Measurements from ENCODE around the gene SLC27A1.

The SLC27A1 gene

GRCh38 chr19:17470068-17470841 is at the start of gene SLC27A1:
Gene SLC27A1 (plus strand): TSS chr19:17470524. CDS start chr19:17470541, 17 bp downstream.
- Histone ChIP-seq H3K36me3 (ENCODE audit: control insufficient read depth in 2 of 2, insufficient read depth in 2 of 2, low read length in 2 of 2) (peaks cover 0 to 4% of the 10 kb centered on the region in 2 donors), H3K4me1 (ENCODE audit: control insufficient read depth, insufficient read depth, low read length) (peaks cover 34% of the 10 kb centered on the region)

GRCh38 chr19:17421942-17422341 is 48.4 kb upstream of the SLC27A1 start:
- Histone ChIP-seq H3K27me3 (ENCODE audit: control insufficient read depth in 1 of 2, insufficient read depth in 2 of 2, low read length in 2 of 2) (no peaks in the 10 kb centered on the region), H3K4me1 (ENCODE audit: control insufficient read depth, insufficient read depth, low read length) (peaks cover 10% of the 10 kb centered on the region), H3K9me3 (ENCODE audit: control insufficient read depth in 2 of 2, low read length in 2 of 2) (no peaks in the 10 kb centered on the region), H3K27ac (ENCODE audit: low read length) (no peak overlapping the region), H3K9ac (ENCODE audit: low read length in 2 of 2) (no peak overlapping the region), H3K4me3 (ENCODE audit: low read length in 2 of 2) (no peak overlapping the region), H3K36me3 (ENCODE audit: control insufficient read depth in 2 of 2, insufficient read depth in 2 of 2, low read length in 2 of 2) (peaks cover 0 to 5% of the 10 kb centered on the region in 2 donors)

More at GRCh38 chr19:17470068-17470841, at the start of gene SLC27A1:
- Histone ChIP-seq H3K4me3 (ENCODE audit: low read length in 2 of 2) (peak within 1 kb of the TSS; percentile 75 to 85), H3K9me3 (ENCODE audit: control insufficient read depth in 2 of 2, low read length in 2 of 2) (no peaks in the 10 kb centered on the region), H3K9ac (ENCODE audit: low read length in 2 of 2) (peak within 1 kb of the TSS; percentile 66 to 70), H3K27ac (ENCODE audit: low read length) (peak within 1 kb of the TSS; percentile 83), H3K27me3 (ENCODE audit: control insufficient read depth in 1 of 2, insufficient read depth in 2 of 2, low read length in 2 of 2) (no peaks in the 10 kb centered on the region)

GRCh38 chr19:17423429-17424208 is 46.7 kb upstream of the SLC27A1 start:
- Histone ChIP-seq H3K4me3 (ENCODE audit: low read length in 2 of 2) (no peak overlapping the region), H3K9me3 (ENCODE audit: control insufficient read depth in 2 of 2, low read length in 2 of 2) (no peaks in the 10 kb centered on the region), H3K36me3 (ENCODE audit: control insufficient read depth in 2 of 2, insufficient read depth in 2 of 2, low read length in 2 of 2) (peaks cover 0 to 5% of the 10 kb centered on the region in 2 donors), H3K27me3 (ENCODE audit: control insufficient read depth in 1 of 2, insufficient read depth in 2 of 2, low read length in 2 of 2) (no peaks in the 10 kb centered on the region), H3K9ac (ENCODE audit: low read length in 2 of 2) (no peak overlapping the region), H3K27ac (ENCODE audit: low read length) (no peak overlapping the region), H3K4me1 (ENCODE audit: control insufficient read depth, insufficient read depth, low read length) (peaks cover 10% of the 10 kb centered on the region)

- H3K4me3 ChIP-seq (ENCODE audit: low read length in 2 of 2) = no peak overlapping the region
- H3K27me3 ChIP-seq (ENCODE audit: control insufficient read depth in 1 of 2, insufficient read depth in 2 of 2, low read length in 2 of 2) = no peaks in the 10 kb centered on the region
- no peak overlapping the region for H3K9ac ChIP-seq (ENCODE audit: low read length in 2 of 2)
- H3K27ac ChIP-seq (ENCODE audit: low read length) = no peak overlapping the region
- H3K9me3 ChIP-seq (ENCODE audit: control insufficient read depth in 2 of 2, low read length in 2 of 2) = no peaks in the 10 kb centered on the region
- peaks cover 0 to 5% of the 10 kb centered on the region in 2 donors for H3K36me3 ChIP-seq (ENCODE audit: control insufficient read depth in 2 of 2, insufficient read depth in 2 of 2, low read length in 2 of 2)
- peaks cover 8% of the 10 kb centered on the region for H3K4me1 ChIP-seq (ENCODE audit: control insufficient read depth, insufficient read depth, low read length)
These were observed 45.5 kb upstream of the SLC27A1 start for GRCh38 chr19:17424743-17425365.

GRCh38 chr19:17429641-17430113 is 40.6 kb upstream of the SLC27A1 start:
- Histone ChIP-seq H3K36me3 (ENCODE audit: control insufficient read depth in 2 of 2, insufficient read depth in 2 of 2, low read length in 2 of 2) (no peaks in the 10 kb centered on the region), H3K9ac (ENCODE audit: low read length in 2 of 2) (no peak overlapping the region), H3K4me1 (ENCODE audit: control insufficient read depth, insufficient read depth, low read length) (no peaks in the 10 kb centered on the region), H3K27ac (ENCODE audit: low read length) (no peak overlapping the region), H3K9me3 (ENCODE audit: control insufficient read depth in 2 of 2, low read length in 2 of 2) (no peaks in the 10 kb centered on the region), H3K27me3 (ENCODE audit: control insufficient read depth in 1 of 2, insufficient read depth in 2 of 2, low read length in 2 of 2) (no peaks in the 10 kb centered on the region), H3K4me3 (ENCODE audit: low read length in 2 of 2) (no peak overlapping the region)

- H3K4me3 ChIP-seq (ENCODE audit: low read length in 2 of 2) = no peak overlapping the region
- no peaks in the 10 kb centered on the region for H3K27me3 ChIP-seq (ENCODE audit: control insufficient read depth in 1 of 2, insufficient read depth in 2 of 2, low read length in 2 of 2)
- H3K4me1 ChIP-seq (ENCODE audit: control insufficient read depth, insufficient read depth, low read length) = no peaks in the 10 kb centered on the region
- no peak overlapping the region for H3K27ac ChIP-seq (ENCODE audit: low read length)
- H3K9me3 ChIP-seq (ENCODE audit: control insufficient read depth in 2 of 2, low read length in 2 of 2) = no peaks in the 10 kb centered on the region
- peaks cover 0 to 3% of the 10 kb centered on the region in 2 donors for H3K36me3 ChIP-seq (ENCODE audit: control insufficient read depth in 2 of 2, insufficient read depth in 2 of 2, low read length in 2 of 2)
- no peak overlapping the region for H3K9ac ChIP-seq (ENCODE audit: low read length in 2 of 2)
These were observed 38.9 kb upstream of the SLC27A1 start for GRCh38 chr19:17431417-17431816.

GRCh38 chr19:17435218-17435617 is 35.1 kb upstream of the SLC27A1 start:
- no peaks in the 10 kb centered on the region for H3K27me3 ChIP-seq (ENCODE audit: control insufficient read depth in 1 of 2, insufficient read depth in 2 of 2, low read length in 2 of 2)
- H3K9ac ChIP-seq (ENCODE audit: low read length in 2 of 2) = no peak overlapping the region
- H3K4me1 ChIP-seq (ENCODE audit: control insufficient read depth, insufficient read depth, low read length) = no peaks in the 10 kb centered on the region
- no peak overlapping the region for H3K4me3 ChIP-seq (ENCODE audit: low read length in 2 of 2)
- no peaks in the 10 kb centered on the region for H3K9me3 ChIP-seq (ENCODE audit: control insufficient read depth in 2 of 2, low read length in 2 of 2)
- H3K27ac ChIP-seq (ENCODE audit: low read length) = no peak overlapping the region
- peaks cover 0 to 3% of the 10 kb centered on the region in 2 donors for H3K36me3 ChIP-seq (ENCODE audit: control insufficient read depth in 2 of 2, insufficient read depth in 2 of 2, low read length in 2 of 2)

GRCh38 chr19:17436094-17436873 is 34.0 kb upstream of the SLC27A1 start:
- no peak overlapping the region for H3K4me3 ChIP-seq (ENCODE audit: low read length in 2 of 2)
- H3K4me1 ChIP-seq (ENCODE audit: control insufficient read depth, insufficient read depth, low read length) = no peaks in the 10 kb centered on the region
- no peaks in the 10 kb centered on the region for H3K27me3 ChIP-seq (ENCODE audit: control insufficient read depth in 1 of 2, insufficient read depth in 2 of 2, low read length in 2 of 2)
- H3K9ac ChIP-seq (ENCODE audit: low read length in 2 of 2) = no peak overlapping the region
- H3K27ac ChIP-seq (ENCODE audit: low read length) = no peak overlapping the region
- peaks cover 0 to 1% of the 10 kb centered on the region in 2 donors for H3K9me3 ChIP-seq (ENCODE audit: control insufficient read depth in 2 of 2, low read length in 2 of 2)
- H3K36me3 ChIP-seq (ENCODE audit: control insufficient read depth in 2 of 2, insufficient read depth in 2 of 2, low read length in 2 of 2) = peaks cover 0 to 3% of the 10 kb centered on the region in 2 donors

- Histone ChIP-seq H3K9me3 (ENCODE audit: control insufficient read depth in 2 of 2, low read length in 2 of 2) (peaks cover 0 to 4% of the 10 kb centered on the region in 2 donors), H3K36me3 (ENCODE audit: control insufficient read depth in 2 of 2, insufficient read depth in 2 of 2, low read length in 2 of 2) (peaks cover 0 to 3% of the 10 kb centered on the region in 2 donors), H3K27ac (ENCODE audit: low read length) (no peak overlapping the region), H3K9ac (ENCODE audit: low read length in 2 of 2) (no peak overlapping the region), H3K4me1 (ENCODE audit: control insufficient read depth, insufficient read depth, low read length) (no peaks in the 10 kb centered on the region), H3K4me3 (ENCODE audit: low read length in 2 of 2) (no peak overlapping the region), H3K27me3 (ENCODE audit: control insufficient read depth in 1 of 2, insufficient read depth in 2 of 2, low read length in 2 of 2) (no peaks in the 10 kb centered on the region)
These were observed 33.5 kb upstream of the SLC27A1 start for GRCh38 chr19:17436874-17437267.
